HepG2 (cell line): ENCODE data around the gene UBE2M. TPM values are rescaled to one million over a fixed set of nuclear protein-coding genes. Genes with fewer than 3 reads are reported as not detected.
A peak's percentile ranks its signal among the peaks of the same experiment; 100 is the strongest.

Source experiments
- DMTF1 ChIP-seq: sonication (generic); formaldehyde crosslinking; IDR thresholded peaks from 2 replicates; pipeline ENCODE4 v1.4.0; 2020; ENCODE audit warnings: mild to moderate bottlenecking, missing genetic modification reagents
- DNMT1 ChIP-seq: sonication (generic); formaldehyde crosslinking; IDR thresholded peaks from 2 replicates; pipeline ENCODE4 v1.5.1; 2020; ENCODE audit warnings: mild to moderate bottlenecking, missing genetic modification reagents
- HBP1 ChIP-seq: IDR thresholded peaks from 2 replicates; pipeline ENCODE4 v1.6.1; 2016; ENCODE audit warnings: low read depth, control low read depth
- MAZ ChIP-seq, 2 experiments: sonication (generic) in 1 of 2; formaldehyde crosslinking in 1 of 2; IDR thresholded peaks; 2 replicates each; pipeline versions ENCODE4 v1.5.0 to v1.6.1; 2012 to 2020; ENCODE audit warnings: low read depth in 2 of 2, mild to moderate bottlenecking in 2 of 2, borderline replicate concordance in 1 of 2, improper control_type of control experiment in 1 of 2, low read length in 1 of 2, missing genetic modification reagents in 1 of 2, moderate library complexity in 1 of 2
- MEIS1 ChIP-seq: sonication (generic); formaldehyde crosslinking; IDR thresholded peaks from 2 replicates; pipeline ENCODE4 v1.9.0; 2021; ENCODE audit warnings: mild to moderate bottlenecking, missing genetic modification reagents, moderate library complexity, borderline replicate concordance
- NFE2L2 ChIP-seq: fragments of 150-350 bp; IDR thresholded peaks from 2 replicates; pipeline ENCODE4 v1.6.1; 2014; ENCODE audit warnings: low read length
- THAP7 ChIP-seq: sonication (generic); formaldehyde crosslinking; IDR thresholded peaks from 2 replicates; pipeline ENCODE4 v1.8.1; 2023; ENCODE audit warnings: mild to moderate bottlenecking, missing genetic modification reagents
- ZNF138 ChIP-seq: sonication (generic); formaldehyde crosslinking; IDR thresholded peaks from 2 replicates; pipeline ENCODE4 v1.5.0; 2020; ENCODE audit warnings: mild to moderate bottlenecking, low read depth, missing genetic modification reagents
- ZNF17 ChIP-seq: sonication (generic); formaldehyde crosslinking; IDR thresholded peaks from 2 replicates; pipeline ENCODE4 v1.5.0; 2020; ENCODE audit warnings: mild to moderate bottlenecking, missing genetic modification reagents
- ZNF431 ChIP-seq: sonication (generic); formaldehyde crosslinking; IDR thresholded peaks from 2 replicates; pipeline ENCODE4 v1.9.0; 2022; ENCODE audit warnings: missing genetic modification reagents, low read depth, mild to moderate bottlenecking, borderline replicate concordance
- ZNF569 ChIP-seq: sonication (generic); formaldehyde crosslinking; IDR thresholded peaks from 2 replicates; pipeline ENCODE4 v1.5.0; 2020; ENCODE audit warnings: mild to moderate bottlenecking, missing genetic modification reagents, moderate library complexity, borderline replicate concordance
- ZNF724P ChIP-seq: sonication (generic); formaldehyde crosslinking; IDR thresholded peaks from 2 replicates; pipeline ENCODE4 v1.8.0; 2022; ENCODE audit warnings: missing genetic modification reagents, borderline replicate concordance
- ZSCAN9 ChIP-seq: IDR thresholded peaks from 2 replicates; pipeline ENCODE4 v1.6.1; 2016; ENCODE audit warnings: borderline replicate concordance
- polyA plus RNA-seq, 8 experiments: library from polyadenylated mRNA; depleted of rRNA in 3 of 8; stranded (reverse) in 7 of 8; unstranded in 1 of 8; fragments of >200 nt; fragmentation: Illumina TruSeq in 4 of 8; extraction: Trizol in 4 of 8; gene quantifications; 2 replicates each; pipeline versions ENCODE4 v1.2.1 to v1.2.3, GENCODE V29; 2011 to 2016; ENCODE audit warnings: low read depth in 4 of 8, missing spikeins in 1 of 8, mixed read lengths in 1 of 8; ENCODE audit not compliant: insufficient read depth in 1 of 8
- total RNA-seq, 5 experiments: library from RNA; depleted of rRNA; stranded (reverse); fragments of >200 nt; fragmentation: Illumina TruSeq; extraction: Trizol; gene quantifications; 2 replicates each; pipeline ENCODE4 v1.2.3, GENCODE V29; 2016; ENCODE audit warnings: low read depth in 1 of 5
- TF ChIP-seq, protein P1 (sequence below), 2 experiments: sonication (generic) in 1 of 2; formaldehyde crosslinking in 1 of 2; IDR thresholded peaks; 2 replicates each; pipeline versions ENCODE4 v1.6.1 to v1.9.0; 2014 to 2022; ENCODE audit warnings: antibody characterized with exemption in 1 of 2, borderline replicate concordance in 1 of 2, inconsistent platforms in 1 of 2, low read depth in 1 of 2, missing genetic modification reagents in 1 of 2

Gene UBE2M
- total and polyA plus RNA-seq, 2 of the 13 experiments (the other 11 are each of a cell fraction or from before 2014, with no cell fraction given) = 36.2 to 50.3 TPM

DNA sequence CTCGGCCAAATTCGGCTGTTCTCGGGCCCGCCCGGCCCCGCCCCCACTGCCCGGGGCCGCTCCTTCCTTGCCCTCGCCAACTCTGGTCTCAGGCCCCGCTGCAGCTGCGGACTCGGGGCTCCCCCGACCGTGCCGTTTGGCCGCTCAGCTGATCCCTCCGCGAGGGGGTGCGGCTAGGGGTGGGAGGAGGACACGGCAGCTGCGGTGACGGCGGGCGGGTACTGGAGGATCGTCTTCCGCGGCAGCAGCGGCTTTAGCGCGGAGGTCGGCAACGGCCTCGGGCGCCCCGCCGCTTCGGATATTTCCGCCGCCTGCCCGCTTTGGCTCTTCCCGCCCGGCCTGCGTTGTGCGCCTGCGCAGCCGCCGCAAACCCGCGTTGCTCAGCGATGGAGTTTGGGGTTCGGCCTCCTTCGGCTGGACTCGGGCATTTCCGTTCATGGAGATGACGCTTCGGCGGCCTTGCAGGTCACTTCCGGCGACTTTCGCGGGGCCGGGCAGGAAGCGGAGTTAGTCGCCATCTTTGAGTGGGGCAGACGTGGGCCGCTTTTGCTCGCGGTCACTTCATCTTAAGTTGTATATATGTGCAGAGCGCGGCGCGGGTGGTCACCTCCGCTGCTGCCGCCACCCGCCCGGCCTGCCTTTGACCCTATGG, 338 bp upstream of the UBE2M start (continued):
- TF ChIP-seq DMTF1 (0 out of 2 replicates have a peak, but pooled peaks have one; percentile 4), ZNF569 (CRISPR knock-in tag) (0 out of 2 replicates have a peak, but pooled peaks have one; percentile 76), ZNF17 (CRISPR knock-in tag) (0 out of 2 replicates have a peak, but pooled peaks have one; percentile 34), ZNF431 (CRISPR knock-in tag) (no peak), ZSCAN9 (CRISPR knock-in tag) (no peak; the same call in 1 of the 2 replicates), HBP1 (CRISPR knock-in tag) (no peak), ZNF724P (CRISPR knock-in tag) (no peak), ZNF138 (0 out of 2 replicates have a peak, but pooled peaks have one; percentile 66), DNMT1 (no peak), MAZ (IDR thresholded peaks at IDR 0.05; ENCODE audit: borderline replicate concordance, low read depth, low read length) (no peak), MAZ (CRISPR knock-in tag; IDR thresholded peaks at IDR 0.05; ENCODE audit: low read depth) (peak; percentile 79), NFE2L2 (no peak), MEIS1 (CRISPR knock-in tag) (peak; percentile 23; the same call in 1 of the 2 replicates), THAP7 (CRISPR knock-in tag) (no peak; the same call in 1 of the 2 replicates)
- TF ChIP-seq, protein P1, sequence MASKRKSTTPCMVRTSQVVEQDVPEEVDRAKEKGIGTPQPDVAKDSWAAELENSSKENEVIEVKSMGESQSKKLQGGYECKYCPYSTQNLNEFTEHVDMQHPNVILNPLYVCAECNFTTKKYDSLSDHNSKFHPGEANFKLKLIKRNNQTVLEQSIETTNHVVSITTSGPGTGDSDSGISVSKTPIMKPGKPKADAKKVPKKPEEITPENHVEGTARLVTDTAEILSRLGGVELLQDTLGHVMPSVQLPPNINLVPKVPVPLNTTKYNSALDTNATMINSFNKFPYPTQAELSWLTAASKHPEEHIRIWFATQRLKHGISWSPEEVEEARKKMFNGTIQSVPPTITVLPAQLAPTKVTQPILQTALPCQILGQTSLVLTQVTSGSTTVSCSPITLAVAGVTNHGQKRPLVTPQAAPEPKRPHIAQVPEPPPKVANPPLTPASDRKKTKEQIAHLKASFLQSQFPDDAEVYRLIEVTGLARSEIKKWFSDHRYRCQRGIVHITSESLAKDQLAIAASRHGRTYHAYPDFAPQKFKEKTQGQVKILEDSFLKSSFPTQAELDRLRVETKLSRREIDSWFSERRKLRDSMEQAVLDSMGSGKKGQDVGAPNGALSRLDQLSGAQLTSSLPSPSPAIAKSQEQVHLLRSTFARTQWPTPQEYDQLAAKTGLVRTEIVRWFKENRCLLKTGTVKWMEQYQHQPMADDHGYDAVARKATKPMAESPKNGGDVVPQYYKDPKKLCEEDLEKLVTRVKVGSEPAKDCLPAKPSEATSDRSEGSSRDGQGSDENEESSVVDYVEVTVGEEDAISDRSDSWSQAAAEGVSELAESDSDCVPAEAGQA (IDR thresholded peaks at IDR 0.05; ENCODE audit: low read depth) = peak; percentile 96
- TF ChIP-seq, protein P1 (CRISPR knock-in tag; IDR thresholded peaks at IDR 0.05; ENCODE audit: borderline replicate concordance) = peak; percentile 74; the same call in 1 of the 2 replicates
